CD4-positive, alpha-beta T cell treated with Interleukin-15 for 1 hour (primary cell): ENCODE measurements around the gene DRGX.

Experiments
- DNase-seq: peaks from one replicate; pipeline ENCODE4 v3.0.0-alpha.2; 2020

Gene DRGX

DNA sequence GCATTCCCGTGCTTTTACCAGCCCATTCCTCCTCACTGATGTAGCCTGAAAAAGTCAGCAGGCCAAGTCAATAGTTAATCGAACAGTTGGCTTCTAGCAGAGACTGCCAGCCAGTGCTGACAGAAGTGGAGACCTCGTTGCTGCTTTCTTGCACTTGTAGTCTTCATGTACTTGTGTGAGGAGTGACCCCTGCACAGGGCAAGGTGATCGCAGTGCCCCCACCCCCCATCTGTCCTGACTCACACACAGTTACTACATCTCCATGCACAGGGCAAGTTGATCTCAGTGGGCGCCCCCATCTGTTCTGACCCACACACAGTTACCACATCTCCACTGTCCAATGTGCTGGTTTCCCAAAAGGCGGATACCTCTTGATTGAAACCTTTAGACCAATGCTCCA, 62.7 kb downstream of the DRGX start:
- no peak for DNase-seq

- DNase-seq = no peak
These were observed 63.1 kb downstream of the DRGX start for GRCh38 chr10:49332768-49333167.

GRCh38 chr10:49332333-49332732, 63.6 kb downstream of the DRGX start:
- DNase-seq = no peak

- no peak for DNase-seq
These were observed 64.5 kb downstream of the DRGX start for GRCh38 chr10:49331431-49331830.

- DNase-seq = no peak
These were observed 65.7 kb downstream of the DRGX start for GRCh38 chr10:49330127-49330665.

GRCh38 chr10:49329146-49329505, 66.8 kb downstream of the DRGX start:
- DNase-seq = no peak

DNA sequence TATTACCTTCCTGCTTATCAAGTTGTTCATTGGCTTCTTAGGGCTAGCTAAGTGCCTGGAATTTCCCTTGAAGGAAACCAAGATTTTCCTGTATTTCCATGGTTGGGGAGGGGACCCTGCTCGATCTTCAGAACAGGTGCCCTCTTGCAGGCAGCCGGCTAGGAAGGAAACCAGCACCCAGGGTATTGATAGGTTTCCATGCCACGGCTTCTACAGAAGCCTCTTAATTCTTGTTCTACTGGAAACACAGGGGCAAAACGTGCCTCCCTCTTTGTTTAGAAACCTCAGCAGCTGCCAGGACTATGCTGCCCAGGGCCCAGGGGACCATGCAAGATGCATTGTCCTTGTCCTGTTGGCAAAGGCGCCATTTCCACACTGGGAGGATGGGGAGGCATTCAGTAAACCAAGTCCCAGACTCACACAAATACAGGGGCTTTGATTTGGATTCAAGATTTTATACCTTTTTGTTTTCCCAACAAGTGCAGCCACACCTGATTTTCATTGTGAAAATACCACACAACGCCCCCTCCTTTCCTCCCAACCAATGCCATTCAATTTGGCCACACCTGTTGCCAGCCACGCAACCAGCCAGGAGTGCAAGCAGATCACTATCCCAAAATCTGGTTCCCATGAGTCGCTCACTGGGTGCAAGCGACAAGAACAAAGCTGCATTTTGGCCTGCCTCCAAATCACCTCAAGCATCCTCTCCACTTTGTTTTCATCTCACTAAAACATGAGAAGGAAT, 67.3 kb downstream of the DRGX start:
- DNase-seq = no peak

- DNase-seq = no peak
These were observed 68.7 kb downstream of the DRGX start for GRCh38 chr10:49327036-49327813.

DNA sequence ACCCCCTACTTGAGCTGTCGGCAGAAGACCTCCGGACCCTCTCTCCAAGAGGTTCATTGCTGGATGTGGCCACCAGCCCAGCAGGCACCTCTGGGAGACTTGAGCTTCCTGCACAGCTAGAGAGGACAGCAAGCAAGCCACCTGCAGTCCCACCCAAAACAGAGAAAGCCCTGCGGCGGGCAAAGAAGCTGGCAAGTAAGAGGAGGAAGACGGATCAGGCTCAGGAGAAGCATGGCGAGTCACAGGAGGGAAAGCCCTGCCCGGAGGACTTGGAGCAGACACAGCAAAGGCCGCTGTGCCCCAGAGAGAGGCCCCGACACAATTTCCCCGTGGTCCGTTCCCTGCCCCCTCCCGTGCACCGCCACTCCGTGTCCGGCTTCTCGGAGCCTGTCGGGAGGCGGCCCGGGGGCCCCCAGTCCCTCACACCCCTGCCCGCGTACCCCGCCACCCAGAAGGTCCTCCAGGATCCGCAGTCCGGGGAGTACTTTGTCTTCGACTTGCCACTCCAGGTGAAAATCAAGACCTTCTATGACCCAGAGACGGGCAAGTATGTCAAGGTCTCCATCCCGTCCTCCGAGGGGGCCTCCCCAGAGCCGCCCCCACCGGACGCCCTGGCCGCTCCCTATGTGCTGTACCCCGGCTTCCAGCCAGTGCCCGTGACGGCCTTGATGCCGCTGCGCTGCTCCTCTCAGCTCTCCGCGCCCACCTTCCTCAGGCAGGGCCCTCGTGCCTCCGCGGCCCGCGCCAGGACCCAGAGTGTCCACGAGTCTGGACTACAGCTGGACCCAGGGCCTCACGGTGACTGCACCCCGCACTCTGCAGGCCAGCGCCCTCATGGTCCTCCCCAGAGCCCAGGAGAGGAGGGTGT, 69.7 kb downstream of the DRGX start:
- DNase-seq = no peak

GRCh38 chr10:49325131-49325915, 70.6 kb downstream of the DRGX start:
- DNase-seq = no peak

DNA sequence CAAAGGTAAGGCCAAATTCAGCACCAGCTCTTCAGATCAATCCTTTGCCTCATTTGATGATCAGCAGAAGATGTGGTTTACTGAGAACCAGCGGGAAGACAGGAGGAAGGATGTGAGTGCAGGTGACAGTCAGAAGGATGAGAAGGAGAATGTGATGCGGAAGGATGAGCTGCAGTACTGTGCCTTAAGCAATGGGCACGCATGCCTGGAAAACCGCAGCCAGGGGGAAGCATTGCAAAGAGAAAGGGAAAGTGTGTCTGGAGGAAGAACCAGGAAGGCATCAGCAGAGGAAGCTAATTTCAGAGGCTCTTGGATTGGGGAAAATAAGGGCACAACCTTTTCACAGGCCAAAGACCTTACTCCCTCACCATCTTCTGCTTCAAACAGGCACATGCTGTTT, 71.2 kb downstream of the DRGX start:
- DNase-seq = no peak

- no peak for DNase-seq
These were observed 72.0 kb downstream of the DRGX start for GRCh38 chr10:49323896-49324270.

- no peak for DNase-seq
These were observed 72.6 kb downstream of the DRGX start for GRCh38 chr10:49323171-49323895.

GRCh38 chr10:49322371-49323170, 73.3 kb downstream of the DRGX start:
- DNase-seq = no peak

DNA sequence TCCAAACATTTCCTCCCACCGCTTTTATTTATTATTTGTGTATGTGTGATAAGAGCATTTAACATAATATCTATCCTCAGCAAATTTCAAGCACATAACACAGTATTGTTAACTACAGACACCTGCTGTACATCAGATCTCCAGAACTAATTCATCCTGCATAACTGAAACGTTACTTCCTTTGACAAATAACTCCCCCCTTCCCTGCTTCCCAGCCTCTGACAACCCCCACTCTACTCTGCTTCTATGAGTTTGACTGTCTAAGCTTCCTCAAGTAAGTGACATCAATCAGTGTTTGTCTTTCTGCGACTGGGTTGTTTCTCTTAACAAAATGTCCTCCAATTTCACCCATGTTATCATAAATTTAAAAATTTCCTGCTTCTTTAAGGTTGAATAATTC, 74.9 kb downstream of the DRGX start:
- no peak for DNase-seq

DNA sequence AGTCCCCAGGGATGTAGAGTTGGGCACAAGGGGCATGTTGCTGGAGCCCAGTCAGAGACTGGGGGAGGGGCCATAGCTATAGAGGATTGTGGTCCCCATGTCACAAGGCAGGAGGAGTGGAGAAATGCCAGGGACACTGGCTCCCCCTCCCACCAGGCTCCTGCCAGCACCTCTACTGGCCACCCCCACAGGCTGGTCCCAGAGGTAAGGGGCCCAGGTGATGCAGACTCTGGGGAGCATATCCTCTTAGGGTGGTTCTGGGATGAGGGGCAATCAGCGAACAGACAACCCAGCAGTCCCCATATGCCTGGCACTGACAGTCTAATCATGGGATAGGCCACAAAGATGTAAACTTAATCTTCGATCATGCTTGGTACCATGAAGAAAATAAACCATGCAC, 75.7 kb downstream of the DRGX start:
- no peak for DNase-seq

- DNase-seq = no peak
These were observed 76.7 kb downstream of the DRGX start for GRCh38 chr10:49319206-49319605.

DNA sequence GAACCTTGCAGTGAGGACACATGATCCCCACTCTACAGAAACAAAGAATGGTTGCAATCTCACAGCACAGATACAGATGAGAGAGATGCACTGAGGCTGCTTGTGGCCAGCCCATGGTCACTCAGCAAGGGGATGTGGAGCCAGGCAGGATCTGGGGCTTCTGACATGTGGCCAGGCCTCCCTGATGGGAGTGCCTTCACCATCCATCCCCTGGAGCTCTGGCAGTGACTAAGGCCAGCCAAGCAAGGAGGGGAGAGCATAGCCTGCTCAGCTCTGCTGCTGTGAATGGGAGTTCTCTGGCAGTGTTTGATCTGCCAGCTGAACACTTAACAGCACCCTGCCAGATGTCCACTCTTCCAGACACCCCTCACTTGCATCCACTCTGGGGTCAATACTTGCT, 77.1 kb downstream of the DRGX start:
- no peak for DNase-seq

DNA sequence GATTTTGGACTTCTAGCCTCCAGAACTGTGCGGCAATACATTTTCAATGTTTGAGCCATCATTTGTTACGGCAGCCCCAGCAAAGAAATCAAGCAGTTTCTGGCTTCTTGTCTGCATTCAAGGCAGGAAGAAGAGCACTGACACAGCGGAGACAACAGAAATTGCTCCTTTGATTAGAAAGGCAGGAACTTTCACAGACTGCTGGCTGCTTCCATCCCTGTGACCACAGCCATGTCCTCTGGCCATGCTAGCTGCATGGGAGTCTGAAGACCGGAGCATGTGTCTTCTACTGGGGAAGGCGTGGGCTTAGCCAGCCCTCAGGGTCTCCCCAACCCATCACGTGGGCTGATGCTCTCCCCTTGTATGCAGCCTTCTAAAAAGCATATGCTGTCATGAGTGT, 77.9 kb downstream of the DRGX start:
- no peak for DNase-seq

DNA sequence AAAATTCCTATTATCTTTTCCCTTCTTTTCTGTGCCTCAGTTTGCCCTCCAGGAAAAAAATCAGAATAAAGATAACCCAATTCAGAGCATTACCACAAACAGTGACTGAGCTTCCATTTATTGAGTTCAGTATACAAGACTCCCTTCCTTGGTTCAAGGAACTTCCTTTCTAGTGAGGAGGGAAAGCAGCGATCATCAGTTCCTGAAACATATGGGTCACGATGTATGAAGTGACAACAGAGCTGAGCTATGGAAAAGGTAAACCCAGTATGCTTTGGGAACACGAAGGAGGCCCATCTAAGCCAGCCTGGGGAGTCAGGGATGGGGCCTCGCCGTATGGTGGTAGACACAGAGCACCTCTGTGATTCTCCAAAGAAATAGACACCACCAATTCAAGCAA, 81.1 kb downstream of the DRGX start:
- DNase-seq = no peak
